GM23338 (cell line): ENCODE results near the gene PPFIBP2. TPM values are rescaled to one million over a fixed set of nuclear protein-coding genes. Genes with fewer than 3 reads are reported as not detected.

Source experiments
- ATAC-seq: fragments of 200-7000 bp; cut with Tn5 transposase; 3 replicates; pipeline ENCODE4 v1.9.1; 2020
- DNase-seq: peaks from one replicate; pipeline ENCODE4 v3.0.0-alpha.2; 2015; ENCODE audit warnings: low spot score
- H2AFZ ChIP-seq: fragments of 200-600 bp; sonication (generic); 2 replicates; pipeline ENCODE4 v1.8.0; 2016; ENCODE audit warnings: antibody characterized with exemption, mild to moderate bottlenecking, moderate library complexity
- H3F3A ChIP-seq: fragments of 200-600 bp; sonication (generic); replicated peaks from 2 replicates; pipeline ENCODE4 v1.8.0; 2017; ENCODE audit warnings: antibody characterized with exemption, mixed run types, low read depth
- H3K27ac ChIP-seq: fragments of 200-600 bp; sonication (generic); 2 replicates; pipeline ENCODE4 v1.6.1; 2016; ENCODE audit warnings: low read depth
- H3K27me3 ChIP-seq: fragments of 200-600 bp; sonication (generic); 2 replicates; pipeline ENCODE4 v1.8.0; 2016; ENCODE audit warnings: mild to moderate bottlenecking, mixed run types, moderate library complexity; ENCODE audit not compliant: insufficient read depth
- H3K36me3 ChIP-seq: fragments of 200-600 bp; sonication (generic); 2 replicates; pipeline ENCODE4 v1.8.0; 2016; ENCODE audit warnings: mild to moderate bottlenecking; ENCODE audit not compliant: insufficient read depth
- H3K4me1 ChIP-seq: fragments of 200-600 bp; sonication (generic); 2 replicates; pipeline ENCODE4 v1.8.0; 2016; ENCODE audit warnings: mild to moderate bottlenecking, moderate library complexity; ENCODE audit not compliant: insufficient read depth
- H3K4me2 ChIP-seq: fragments of 200-600 bp; sonication (generic); 2 replicates; pipeline ENCODE4 v1.7.1; 2017; ENCODE audit warnings: mixed run types
- H3K4me3 ChIP-seq: fragments of 200-600 bp; sonication (generic); 2 replicates; pipeline ENCODE4 v1.6.1; 2016; ENCODE audit warnings: mixed run types
- H3K79me2 ChIP-seq: fragments of 200-600 bp; sonication (generic); replicated peaks from 2 replicates; pipeline ENCODE4 v1.8.0; 2017; ENCODE audit warnings: mild to moderate bottlenecking; ENCODE audit not compliant: insufficient read depth
- H3K9me2 ChIP-seq: fragments of 200-600 bp; sonication (generic); 2 replicates; pipeline ENCODE4 v1.8.0; 2017; ENCODE audit not compliant: insufficient read depth
- H4K20me1 ChIP-seq: fragments of 200-600 bp; sonication (generic); replicated peaks from 2 replicates; pipeline ENCODE4 v1.8.0; 2017; ENCODE audit warnings: mild to moderate bottlenecking; ENCODE audit not compliant: insufficient read depth
- H3K27ac Mint-ChIP-seq: 2 replicates; pipeline ENCODE4 v1.8.0; 2020; ENCODE audit warnings: inconsistent platforms, mild to moderate bottlenecking, moderate library complexity, mixed read lengths
- H3K27me3 Mint-ChIP-seq: 3 replicates; pipeline ENCODE4 v1.8.0; 2022; ENCODE audit warnings: low read depth, mild to moderate bottlenecking, moderate library complexity, mixed read lengths, inconsistent platforms; ENCODE audit not compliant: insufficient read depth, poor library complexity
- H3K36me3 Mint-ChIP-seq: 3 replicates; pipeline ENCODE4 v1.8.0; 2021; ENCODE audit warnings: low read depth, mild to moderate bottlenecking, inconsistent platforms, moderate library complexity, mixed read lengths
- H3K4me1 Mint-ChIP-seq: 3 replicates; pipeline ENCODE4 v1.8.0; 2020; ENCODE audit warnings: mild to moderate bottlenecking, inconsistent platforms, mixed read lengths
- H3K4me3 Mint-ChIP-seq: 3 replicates; pipeline ENCODE4 v1.8.0; 2021; ENCODE audit warnings: moderate library complexity, mild to moderate bottlenecking, inconsistent platforms, mixed read lengths
- H3K9me3 Mint-ChIP-seq: 3 replicates; pipeline ENCODE4 v1.8.0; 2020; ENCODE audit warnings: moderate library complexity, mild to moderate bottlenecking, inconsistent platforms, mixed read lengths
- JUNB ChIP-seq: IDR thresholded peaks from one replicate; pipeline ENCODE4 v1.6.1; 2016; ENCODE audit warnings: antibody characterized with exemption; ENCODE audit not compliant: unreplicated experiment
- NANOG ChIP-seq: IDR thresholded peaks from 2 replicates; pipeline ENCODE4 v1.6.1; 2016; ENCODE audit warnings: antibody characterized with exemption, borderline replicate concordance
- ZNF114 ChIP-seq: fragments of 250-450 bp; sonication (Bioruptor Pico); IDR thresholded peaks from 2 replicates; pipeline ENCODE4 v1.5.0; 2020; ENCODE audit warnings: mild to moderate bottlenecking, moderate library complexity
- ZNF331 ChIP-seq: fragments of 250-450 bp; sonication (Bioruptor Pico); IDR thresholded peaks from 2 replicates; pipeline ENCODE4 v1.5.0; 2020; ENCODE audit warnings: low read depth, mild to moderate bottlenecking, moderate library complexity
- polyA plus RNA-seq: library from polyadenylated mRNA; unstranded; fragments of >200 nt; fragmentation: Nextera tagmentation; extraction: Ambion mirVana; gene quantifications from 2 replicates; pipeline ENCODE4 v1.2.1, GENCODE V29; 2016
- total RNA-seq: library from RNA; depleted of rRNA; stranded (reverse); fragments of >200 nt; shearing (Covaris generic); gene quantifications from 2 replicates; pipeline ENCODE4 v1.2.3, GENCODE V29; 2014
- TF ChIP-seq, protein P1 (sequence below): IDR thresholded peaks from one replicate; pipeline ENCODE4 v1.6.1; 2018; ENCODE audit warnings: antibody characterized with exemption; ENCODE audit not compliant: unreplicated experiment
- TF ChIP-seq, protein P2 (sequence below): IDR thresholded peaks from 2 replicates; pipeline ENCODE4 v1.6.1; 2016; ENCODE audit warnings: antibody characterized with exemption
- TF ChIP-seq, protein P3 (sequence below), 2 experiments: fragments of 200-600 bp in 1 of 2; sonication (generic) in 1 of 2; conservative IDR thresholded peaks; 2 replicates each; pipeline versions ENCODE4 v1.5.1 to v1.6.1; 2016 to 2017; ENCODE audit warnings: antibody characterized with exemption in 2 of 2, low read depth in 2 of 2, mild to moderate bottlenecking in 2 of 2, moderate library complexity in 1 of 2

The PPFIBP2 gene
- total and polyA plus RNA-seq, 2 experiments from 2014 or later = 7.1 to 14.8 TPM

DNA sequence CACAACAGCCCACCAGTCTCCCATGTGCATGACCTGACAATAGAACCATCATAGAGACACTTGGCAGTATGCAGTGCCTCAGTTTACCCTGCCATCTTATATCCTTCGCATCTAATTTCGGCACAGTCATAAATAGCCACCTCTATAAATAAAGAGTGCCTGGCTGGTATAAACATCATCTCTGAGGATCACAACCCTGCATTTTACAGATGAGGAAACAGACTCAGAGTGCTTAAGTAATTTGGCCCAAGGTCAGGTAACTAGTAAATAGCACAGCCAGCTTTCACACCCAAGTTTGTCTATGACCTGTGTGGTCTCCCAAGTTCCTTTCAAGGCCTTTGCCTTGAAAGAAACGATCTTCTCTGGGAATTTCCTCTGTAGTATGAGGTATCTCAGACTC, 114.9 kb downstream of the PPFIBP2 start:
- no peaks in the 10 kb centered on the region for H3K36me3 Mint-ChIP-seq
- ATAC-seq = no peak

DNA sequence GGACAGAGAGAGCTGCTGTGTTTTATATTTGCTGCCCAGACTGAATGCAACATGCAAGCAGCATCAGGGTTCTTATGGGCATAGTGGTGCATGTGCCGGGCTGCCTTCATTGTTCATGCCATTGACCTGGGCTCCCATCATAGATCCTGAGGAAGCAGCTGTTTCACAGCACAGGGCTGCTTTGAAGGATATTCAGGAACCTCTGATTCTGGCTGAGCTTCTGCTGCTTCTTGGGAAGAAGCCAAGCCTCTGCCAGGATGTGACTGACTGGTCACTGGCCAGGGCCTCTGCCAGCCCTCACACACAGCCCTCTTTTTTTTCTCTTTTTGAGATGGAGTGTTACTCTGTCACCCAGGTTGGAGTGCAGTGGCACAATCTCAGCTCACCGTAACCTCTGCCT, 116.2 kb downstream of the PPFIBP2 start:
- Histone ChIP-seq H3K79me2 (no peaks in the 10 kb centered on the region), H3K4me1 (no peaks in the 10 kb centered on the region), H3K9me2 (no peaks in the 10 kb centered on the region), H3F3A (no peaks in the 10 kb centered on the region), H3K4me2 (no peak overlapping the region), H3K36me3 (no peaks in the 10 kb centered on the region), H3K27me3 (no peaks in the 10 kb centered on the region), H4K20me1 (no peaks in the 10 kb centered on the region), H3K4me3 (no peak overlapping the region), H3K27ac (no peak overlapping the region), H2AFZ (no peak overlapping the region)
- no peak for DNase-seq
- no peak for ATAC-seq
- TF ChIP-seq JUNB (no peak), ZNF114 (CRISPR knock-in tag) (no peak), NANOG (no peak), ZNF331 (CRISPR knock-in tag) (no peak)
- TF ChIP-seq, protein P1, sequence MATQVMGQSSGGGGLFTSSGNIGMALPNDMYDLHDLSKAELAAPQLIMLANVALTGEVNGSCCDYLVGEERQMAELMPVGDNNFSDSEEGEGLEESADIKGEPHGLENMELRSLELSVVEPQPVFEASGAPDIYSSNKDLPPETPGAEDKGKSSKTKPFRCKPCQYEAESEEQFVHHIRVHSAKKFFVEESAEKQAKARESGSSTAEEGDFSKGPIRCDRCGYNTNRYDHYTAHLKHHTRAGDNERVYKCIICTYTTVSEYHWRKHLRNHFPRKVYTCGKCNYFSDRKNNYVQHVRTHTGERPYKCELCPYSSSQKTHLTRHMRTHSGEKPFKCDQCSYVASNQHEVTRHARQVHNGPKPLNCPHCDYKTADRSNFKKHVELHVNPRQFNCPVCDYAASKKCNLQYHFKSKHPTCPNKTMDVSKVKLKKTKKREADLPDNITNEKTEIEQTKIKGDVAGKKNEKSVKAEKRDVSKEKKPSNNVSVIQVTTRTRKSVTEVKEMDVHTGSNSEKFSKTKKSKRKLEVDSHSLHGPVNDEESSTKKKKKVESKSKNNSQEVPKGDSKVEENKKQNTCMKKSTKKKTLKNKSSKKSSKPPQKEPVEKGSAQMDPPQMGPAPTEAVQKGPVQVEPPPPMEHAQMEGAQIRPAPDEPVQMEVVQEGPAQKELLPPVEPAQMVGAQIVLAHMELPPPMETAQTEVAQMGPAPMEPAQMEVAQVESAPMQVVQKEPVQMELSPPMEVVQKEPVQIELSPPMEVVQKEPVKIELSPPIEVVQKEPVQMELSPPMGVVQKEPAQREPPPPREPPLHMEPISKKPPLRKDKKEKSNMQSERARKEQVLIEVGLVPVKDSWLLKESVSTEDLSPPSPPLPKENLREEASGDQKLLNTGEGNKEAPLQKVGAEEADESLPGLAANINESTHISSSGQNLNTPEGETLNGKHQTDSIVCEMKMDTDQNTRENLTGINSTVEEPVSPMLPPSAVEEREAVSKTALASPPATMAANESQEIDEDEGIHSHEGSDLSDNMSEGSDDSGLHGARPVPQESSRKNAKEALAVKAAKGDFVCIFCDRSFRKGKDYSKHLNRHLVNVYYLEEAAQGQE = no peak
- TF ChIP-seq, protein P2, sequence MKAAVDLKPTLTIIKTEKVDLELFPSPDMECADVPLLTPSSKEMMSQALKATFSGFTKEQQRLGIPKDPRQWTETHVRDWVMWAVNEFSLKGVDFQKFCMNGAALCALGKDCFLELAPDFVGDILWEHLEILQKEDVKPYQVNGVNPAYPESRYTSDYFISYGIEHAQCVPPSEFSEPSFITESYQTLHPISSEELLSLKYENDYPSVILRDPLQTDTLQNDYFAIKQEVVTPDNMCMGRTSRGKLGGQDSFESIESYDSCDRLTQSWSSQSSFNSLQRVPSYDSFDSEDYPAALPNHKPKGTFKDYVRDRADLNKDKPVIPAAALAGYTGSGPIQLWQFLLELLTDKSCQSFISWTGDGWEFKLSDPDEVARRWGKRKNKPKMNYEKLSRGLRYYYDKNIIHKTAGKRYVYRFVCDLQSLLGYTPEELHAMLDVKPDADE = no peak
- H3K27ac Mint-ChIP-seq = no peak overlapping the region
- H3K4me1 Mint-ChIP-seq = no peaks in the 10 kb centered on the region; the same call in 2 of the 3 replicates
- no peak overlapping the region for H3K4me3 Mint-ChIP-seq
- peaks cover 5% of the 10 kb centered on the region; the same call in 2 of the 3 replicates for H3K36me3 Mint-ChIP-seq
- H3K9me3 Mint-ChIP-seq = no peaks in the 10 kb centered on the region
- no peaks in the 10 kb centered on the region for H3K27me3 Mint-ChIP-seq

More for the DNA sequence above, 114.9 kb downstream of the PPFIBP2 start:
- Histone ChIP-seq H3K9me2 (no peaks in the 10 kb centered on the region), H3K27ac (no peak overlapping the region), H4K20me1 (no peaks in the 10 kb centered on the region), H3K4me3 (no peak overlapping the region), H3K4me1 (no peaks in the 10 kb centered on the region), H3F3A (no peaks in the 10 kb centered on the region), H3K27me3 (no peaks in the 10 kb centered on the region), H3K4me2 (no peak overlapping the region), H3K79me2 (no peaks in the 10 kb centered on the region), H2AFZ (no peak overlapping the region), H3K36me3 (no peaks in the 10 kb centered on the region)
- H3K27ac Mint-ChIP-seq = no peak overlapping the region
- TF ChIP-seq, protein P2 = no peak
- TF ChIP-seq, protein P3, sequence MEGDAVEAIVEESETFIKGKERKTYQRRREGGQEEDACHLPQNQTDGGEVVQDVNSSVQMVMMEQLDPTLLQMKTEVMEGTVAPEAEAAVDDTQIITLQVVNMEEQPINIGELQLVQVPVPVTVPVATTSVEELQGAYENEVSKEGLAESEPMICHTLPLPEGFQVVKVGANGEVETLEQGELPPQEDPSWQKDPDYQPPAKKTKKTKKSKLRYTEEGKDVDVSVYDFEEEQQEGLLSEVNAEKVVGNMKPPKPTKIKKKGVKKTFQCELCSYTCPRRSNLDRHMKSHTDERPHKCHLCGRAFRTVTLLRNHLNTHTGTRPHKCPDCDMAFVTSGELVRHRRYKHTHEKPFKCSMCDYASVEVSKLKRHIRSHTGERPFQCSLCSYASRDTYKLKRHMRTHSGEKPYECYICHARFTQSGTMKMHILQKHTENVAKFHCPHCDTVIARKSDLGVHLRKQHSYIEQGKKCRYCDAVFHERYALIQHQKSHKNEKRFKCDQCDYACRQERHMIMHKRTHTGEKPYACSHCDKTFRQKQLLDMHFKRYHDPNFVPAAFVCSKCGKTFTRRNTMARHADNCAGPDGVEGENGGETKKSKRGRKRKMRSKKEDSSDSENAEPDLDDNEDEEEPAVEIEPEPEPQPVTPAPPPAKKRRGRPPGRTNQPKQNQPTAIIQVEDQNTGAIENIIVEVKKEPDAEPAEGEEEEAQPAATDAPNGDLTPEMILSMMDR (conservative IDR thresholded peaks at IDR 0.05; ENCODE audit: low read depth in 2 of 2) = no peak
- TF ChIP-seq, protein P1 = no peak
- TF ChIP-seq JUNB = no peak
- TF ChIP-seq NANOG = no peak
- no peaks in the 10 kb centered on the region for H3K4me1 Mint-ChIP-seq
- no peaks in the 10 kb centered on the region for H3K9me3 Mint-ChIP-seq
- H3K4me3 Mint-ChIP-seq = no peak overlapping the region
- no peaks in the 10 kb centered on the region for H3K27me3 Mint-ChIP-seq
- no peak for DNase-seq
